OCI-LY1 (cell line): ENCODE results near the gene ALDH3A1.

ENCODE experiments used
- CTCF ChIP-seq: fragments of 200-600 bp; sonication (generic), shearing (Covaris generic); IDR thresholded peaks from 2 replicates; pipeline ENCODE4 v1.5.1; 2017; ENCODE audit warnings: mild to moderate bottlenecking, antibody characterized with exemption, low read length, moderate library complexity, mixed read lengths
- EZH2 ChIP-seq: fragments of 200-600 bp; sonication (generic), shearing (Covaris generic); IDR thresholded peaks from 2 replicates; pipeline ENCODE4 v1.8.0; 2017; ENCODE audit warnings: borderline replicate concordance, mixed run types, mild to moderate bottlenecking, antibody characterized with exemption, low read length, moderate library complexity, mixed read lengths

GRCh38 chr17:19709841-19710240, 38.3 kb downstream of the ALDH3A1 start:
- TF ChIP-seq CTCF (no peak), EZH2 (no peak)
